Measurements from ENCODE around the gene PDF.

Gene PDF

DNA sequence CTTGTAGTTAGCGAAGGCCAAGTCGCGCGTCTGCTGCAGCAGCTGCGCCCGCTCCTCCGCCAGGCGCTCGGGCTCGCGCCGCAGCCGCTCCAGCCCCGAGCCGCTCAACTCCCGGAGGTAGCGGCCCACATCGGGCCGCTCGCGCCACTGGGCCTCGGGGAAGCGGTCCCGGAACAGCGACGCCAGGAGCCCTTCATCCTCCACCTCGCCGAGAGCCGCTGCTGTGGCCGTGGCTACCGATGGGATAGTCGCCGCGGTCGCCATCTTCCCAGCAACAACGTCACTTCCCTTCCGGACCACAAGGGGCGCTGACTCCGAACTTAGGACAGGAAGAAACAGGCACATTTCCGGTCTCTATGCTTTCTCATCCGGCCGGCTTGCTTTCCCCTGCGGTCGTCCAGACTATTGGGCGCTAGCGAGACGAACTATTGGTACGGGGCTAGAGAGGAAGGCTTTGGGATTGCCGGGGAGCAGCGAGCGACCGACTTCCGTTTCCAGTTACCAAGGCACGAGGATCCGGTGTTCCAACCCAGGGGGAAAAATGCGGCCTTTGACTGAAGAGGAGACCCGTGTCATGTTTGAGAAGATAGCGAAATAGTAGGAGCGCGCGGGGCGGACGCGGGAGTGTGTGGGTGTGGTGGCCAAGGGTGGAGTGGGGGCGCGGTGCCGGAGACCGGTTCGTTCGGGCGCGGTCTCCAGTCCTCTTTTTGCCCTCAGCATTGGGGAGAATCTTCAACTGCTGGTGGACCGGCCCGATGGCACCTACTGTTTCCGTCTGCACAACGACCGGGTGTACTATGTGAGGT, 9.1 kb upstream of the PDF start, which contains the start of the genes COG8 and NIP7:
COG8 (minus strand) TSS at position 276 of the 806 bp plus-strand sequence; CDS start at position 264, 12 bp downstream.
NIP7 (plus strand) TSS at position 484 of the 806 bp plus-strand sequence; CDS start at position 542, 58 bp downstream.
- DNase-seq = peak; percentile 81 to 98

DNA sequence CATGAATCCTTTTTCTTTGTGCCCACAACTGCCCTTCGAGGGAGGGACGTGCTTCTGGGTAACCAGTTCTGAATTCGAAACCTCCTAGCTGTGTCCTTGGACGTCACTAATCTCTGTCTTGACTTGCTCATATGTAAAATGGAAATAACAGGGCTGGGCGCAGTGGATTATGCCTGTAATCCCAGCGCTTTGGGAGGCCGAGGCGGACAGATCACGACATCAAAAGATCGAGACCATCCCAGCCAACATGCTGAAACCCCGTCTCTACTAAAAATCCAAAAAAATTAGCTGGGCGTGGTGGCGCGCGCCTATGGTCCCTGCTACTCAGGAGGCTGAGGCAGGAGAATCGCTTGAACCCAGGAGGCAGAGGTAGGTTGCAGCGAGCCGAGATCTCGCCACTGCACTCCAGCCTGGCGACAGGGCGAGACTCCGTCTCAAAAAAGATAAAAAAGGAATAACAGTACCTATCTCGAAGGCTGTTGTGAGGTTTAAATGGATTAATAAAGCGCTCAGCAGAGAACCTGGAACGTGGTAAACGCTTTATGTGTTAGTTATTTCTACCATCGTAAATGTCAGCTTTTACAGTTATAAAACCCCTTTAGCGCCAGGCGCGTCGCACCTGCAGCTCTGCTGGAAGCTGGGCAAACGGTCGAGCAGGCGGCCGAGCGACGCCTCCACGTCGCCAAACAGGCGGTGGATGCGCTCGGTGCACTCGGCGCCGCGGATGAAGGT, 8.3 kb upstream of the PDF start:
- no peak for DNase-seq

DNA sequence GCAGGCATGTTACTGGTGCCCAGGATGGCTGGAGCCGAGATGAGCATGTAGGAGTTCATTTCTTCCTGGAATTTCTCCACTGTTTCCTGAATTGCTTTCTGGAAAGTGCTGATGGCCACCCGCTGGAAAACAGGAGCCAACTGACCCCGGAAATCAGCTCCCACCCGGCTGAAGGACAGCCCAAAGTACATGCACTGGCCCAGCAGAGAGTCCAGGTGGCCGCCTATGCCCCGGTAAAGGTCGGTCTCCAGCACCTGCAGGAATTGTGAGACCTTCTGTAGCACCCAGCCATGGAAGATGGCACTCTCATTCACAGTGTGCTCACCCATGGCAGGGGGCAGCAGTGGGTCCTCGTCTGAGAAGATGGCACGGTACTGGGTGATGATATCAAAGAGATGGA, 4.3 kb upstream of the PDF start:
- no peak for DNase-seq

DNA sequence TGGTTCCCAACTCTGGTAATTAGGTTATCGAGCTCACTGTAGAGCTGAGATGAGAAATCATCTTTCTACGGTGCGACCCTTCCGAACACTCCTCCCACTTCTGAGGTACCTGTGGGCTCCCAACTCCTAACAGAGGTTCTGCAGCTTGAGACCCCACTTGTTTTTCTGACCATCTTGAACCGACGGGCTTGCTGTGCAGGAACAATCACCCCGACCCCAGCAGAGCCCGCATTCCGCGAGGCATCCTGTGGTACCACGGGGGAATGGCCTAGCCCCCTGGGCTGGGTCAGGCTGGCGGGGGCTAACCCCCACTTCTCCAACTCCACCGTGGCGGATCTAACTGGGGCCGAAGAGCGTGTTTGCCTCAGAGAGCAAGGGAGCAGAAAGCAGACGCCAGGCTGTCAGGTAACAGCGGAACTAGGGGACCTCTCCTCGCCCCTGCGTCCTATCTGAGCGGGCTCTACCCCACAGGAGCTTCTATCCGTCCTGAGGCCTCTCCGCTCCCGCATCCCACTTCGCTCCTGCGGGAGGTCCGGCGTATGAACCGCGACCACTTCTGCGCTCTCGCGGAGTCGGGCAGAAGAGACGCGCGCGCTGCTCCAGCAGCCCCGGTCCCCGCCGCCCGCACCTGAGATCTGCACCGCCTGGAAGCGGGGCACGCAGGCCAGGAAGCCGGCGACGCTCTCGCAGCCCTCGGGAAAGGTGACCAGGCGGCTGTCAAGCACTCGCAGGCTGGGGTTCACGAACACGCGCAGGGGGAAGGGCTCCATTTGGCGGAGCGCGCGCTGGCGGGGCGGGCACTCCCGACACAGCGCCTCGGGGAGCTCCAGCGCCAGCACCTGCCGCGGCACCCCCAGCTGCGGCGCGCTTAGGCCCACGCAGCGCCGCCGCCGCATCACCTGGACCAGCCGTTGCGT, 761 bp downstream of the PDF start:
- DNase-seq = no peak

DNA sequence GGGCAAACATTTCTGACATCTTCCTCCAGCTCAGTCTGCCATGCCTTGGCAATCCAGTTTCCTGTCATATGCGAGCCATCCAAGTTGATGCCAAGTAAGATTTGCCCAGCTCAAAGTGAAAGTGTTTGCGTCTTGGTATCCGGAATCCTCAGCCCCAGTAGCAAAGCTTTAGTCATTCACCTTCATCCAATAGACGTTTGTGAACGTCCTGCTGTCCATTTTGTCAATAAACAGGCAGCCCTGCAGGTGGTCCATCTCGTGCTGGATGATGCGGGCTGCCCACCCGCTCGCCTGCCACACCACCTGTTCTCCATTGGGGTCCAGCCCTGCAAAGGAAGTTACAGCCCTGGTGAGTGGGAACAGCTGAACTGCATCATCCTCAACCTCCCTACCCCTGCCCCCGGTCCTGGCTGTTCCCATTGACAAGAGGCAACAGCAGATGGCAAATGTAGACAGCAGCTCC, 1.5 kb downstream of the PDF start:
- no peak for DNase-seq

DNA sequence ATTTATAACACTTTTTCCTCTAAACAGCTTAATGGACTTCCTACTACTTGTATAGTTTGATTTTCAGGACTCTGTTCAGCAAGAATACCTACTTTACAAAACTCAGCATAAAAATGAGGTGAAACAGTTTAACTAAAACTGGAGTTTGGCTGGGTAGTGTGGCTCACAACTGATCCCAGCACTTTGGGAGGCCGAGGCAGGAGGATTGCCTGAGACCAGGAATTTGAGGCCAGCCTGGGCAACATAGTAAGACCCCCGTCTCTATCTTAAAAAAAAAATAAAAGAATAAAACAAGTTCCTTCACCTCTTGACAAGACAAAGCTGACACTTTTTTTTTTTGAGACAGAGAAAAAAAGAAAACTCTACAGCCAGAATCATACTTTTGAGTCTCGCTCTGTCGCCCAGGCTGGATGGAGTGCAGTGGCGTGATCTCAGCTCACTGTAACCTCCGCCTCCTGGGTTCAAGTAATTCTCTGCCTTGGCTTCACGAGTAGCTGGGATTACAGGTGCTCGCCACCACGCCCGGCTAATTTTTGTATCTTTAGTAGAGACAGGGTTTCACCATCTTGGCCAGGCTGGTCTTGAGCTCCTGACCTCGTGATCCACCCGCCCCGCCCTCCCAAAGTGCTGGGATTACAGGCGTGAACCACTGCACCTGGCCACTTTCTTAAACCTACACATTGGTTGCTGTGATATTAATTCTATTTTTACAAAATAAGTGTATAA, 2.6 kb downstream of the PDF start:
- no peak for DNase-seq

DNA sequence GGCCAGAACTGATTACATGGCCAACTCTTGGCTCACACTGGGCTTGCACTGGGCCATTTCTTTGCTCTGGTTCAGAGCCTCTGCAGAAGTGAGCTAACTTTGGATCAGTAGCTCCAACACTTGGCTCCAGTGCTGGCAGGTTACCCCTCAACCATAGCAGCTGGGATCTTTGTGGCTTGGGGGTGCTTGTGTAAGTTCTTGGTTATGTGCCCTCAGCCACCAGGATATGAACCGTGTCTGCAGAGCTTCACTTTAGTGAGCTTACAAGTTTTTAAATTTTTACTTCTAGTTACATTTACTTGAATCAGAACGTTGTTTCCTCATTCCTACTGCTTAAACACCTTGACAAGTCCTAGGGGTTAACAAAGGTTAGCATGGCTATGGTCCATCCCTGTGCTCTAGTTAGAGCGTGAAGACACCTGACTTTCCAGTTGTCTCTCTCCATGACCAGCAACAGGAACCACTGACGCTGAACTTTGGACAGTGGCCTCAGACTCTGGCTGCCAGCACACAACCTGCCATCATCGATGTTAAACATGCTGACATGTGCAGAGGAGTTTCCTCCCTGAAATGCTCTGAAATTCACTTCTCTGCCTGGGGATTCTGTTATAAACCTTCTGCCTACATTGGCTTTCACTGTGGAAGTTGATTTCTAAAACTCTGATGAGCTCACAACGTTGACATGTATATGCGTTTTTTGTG, 4.1 kb downstream of the PDF start:
- no peak for DNase-seq

DNA sequence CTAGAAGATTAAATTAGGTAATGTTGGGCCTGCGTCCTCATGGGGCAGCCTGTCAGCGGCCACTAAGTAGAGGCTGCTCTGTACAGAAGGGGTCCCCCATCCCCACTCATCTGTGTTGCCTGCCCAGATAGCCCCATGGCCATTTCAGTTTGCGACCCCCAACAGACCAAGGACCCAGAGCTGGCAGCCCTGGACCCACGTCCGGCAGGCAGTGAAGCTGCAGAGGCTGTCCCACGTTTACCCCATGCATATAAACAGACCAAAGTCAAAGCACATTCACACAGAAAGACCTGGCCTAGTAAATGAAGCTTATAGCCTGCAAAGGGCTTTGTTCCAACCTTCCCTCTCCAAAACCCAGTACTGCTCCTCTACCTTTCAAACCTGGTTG, 4.6 kb downstream of the PDF start:
- DNase-seq = no peak

DNA sequence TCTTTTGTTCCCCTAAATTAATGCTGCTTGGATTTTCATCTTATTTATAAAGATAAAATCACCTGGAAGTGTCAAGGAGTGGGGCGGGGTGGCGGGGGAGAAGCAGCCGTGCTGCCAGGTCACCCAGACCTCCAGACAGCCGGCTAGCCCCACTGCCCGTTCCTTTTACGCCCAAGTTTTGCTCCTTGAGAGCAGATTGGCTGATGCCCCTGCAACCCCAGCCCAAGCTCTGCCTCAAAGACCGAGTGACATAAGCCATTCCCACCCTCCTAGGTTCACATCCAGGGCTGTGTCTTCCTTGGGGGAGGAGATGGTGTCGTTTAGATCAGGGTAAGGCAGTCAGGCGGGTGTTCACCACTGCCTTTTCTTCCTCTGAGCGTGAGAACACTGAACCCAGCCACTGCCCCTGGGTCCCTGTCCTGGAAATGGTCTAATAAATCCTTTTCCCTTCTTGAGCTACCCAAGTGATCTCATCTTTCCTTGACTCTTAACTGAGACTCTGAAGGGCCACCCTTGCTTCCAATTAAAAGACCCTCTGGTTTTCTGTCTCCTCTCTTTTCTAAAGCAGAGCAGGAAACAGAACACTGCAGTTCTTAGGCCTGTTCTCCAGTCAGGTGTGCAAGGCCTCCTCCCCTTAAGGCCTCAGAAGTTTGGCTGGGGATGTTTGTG, 5.7 kb downstream of the PDF start:
- no peak for DNase-seq

DNA sequence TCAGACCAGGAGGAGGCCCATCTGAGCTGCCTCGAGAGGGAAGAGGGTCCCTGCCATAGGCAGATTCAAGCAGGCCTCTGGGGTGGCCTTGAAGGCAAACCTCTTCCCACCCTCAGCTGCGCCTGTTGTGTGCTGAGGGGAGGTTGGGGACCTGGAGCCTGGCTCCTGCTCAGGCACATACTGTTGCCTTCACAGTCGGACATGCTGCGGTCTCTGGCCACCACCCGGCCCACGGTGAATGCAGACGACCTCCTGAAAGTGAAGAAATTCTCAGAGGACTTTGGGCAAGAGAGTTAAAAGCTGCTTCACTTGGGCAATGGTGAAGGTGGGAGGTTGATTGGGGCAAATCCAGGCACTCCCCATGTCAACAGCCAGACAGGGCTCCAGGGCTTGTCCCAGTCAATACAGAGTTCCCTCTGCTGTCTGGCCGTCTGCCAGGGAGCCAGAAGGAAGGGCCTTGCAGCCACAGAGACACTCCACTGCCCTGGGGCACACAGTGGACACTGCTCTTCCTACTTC, 6.3 kb downstream of the PDF start:
- DNase-seq = no peak

DNA sequence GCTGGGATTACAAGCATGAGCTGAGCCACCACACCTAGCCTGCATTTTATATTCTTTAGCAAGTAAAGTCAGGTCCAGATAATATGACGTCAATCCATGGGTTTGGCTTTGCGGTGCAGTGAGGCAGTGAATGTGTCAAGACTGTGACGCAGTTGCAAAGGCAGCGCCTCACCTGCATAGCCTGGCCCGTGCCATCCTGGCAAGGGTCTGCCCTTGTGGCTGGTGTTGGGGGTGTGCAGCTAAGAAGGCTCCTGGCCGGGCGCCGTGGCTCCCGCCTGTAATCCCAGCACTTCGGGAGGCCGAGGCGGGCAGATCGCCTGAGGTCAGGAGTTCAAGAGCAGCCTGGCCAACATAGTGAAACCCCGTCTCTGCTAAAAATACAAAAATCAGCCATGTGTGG, 7.0 kb downstream of the PDF start:
- DNase-seq = no peak

DNA sequence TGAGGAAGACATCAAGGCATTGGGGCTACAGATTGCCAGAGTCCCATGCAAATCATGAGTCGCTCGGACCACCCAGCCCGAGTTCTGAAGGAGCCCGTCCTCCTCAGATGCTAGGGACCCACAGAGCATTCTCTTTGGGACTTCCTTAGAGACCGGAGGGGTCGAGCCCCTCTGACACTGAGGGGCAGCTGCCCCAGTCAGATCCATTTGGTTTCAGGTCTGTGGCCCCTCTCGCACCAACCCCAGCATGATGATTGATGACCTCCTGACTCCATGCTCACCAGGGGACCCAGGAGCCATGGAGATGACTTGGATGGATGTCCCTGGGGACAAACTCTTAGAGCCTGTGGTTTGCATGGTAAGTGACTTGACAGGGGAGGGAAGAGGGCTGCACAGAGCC, 8.0 kb downstream of the PDF start:
- DNase-seq = no peak

DNA sequence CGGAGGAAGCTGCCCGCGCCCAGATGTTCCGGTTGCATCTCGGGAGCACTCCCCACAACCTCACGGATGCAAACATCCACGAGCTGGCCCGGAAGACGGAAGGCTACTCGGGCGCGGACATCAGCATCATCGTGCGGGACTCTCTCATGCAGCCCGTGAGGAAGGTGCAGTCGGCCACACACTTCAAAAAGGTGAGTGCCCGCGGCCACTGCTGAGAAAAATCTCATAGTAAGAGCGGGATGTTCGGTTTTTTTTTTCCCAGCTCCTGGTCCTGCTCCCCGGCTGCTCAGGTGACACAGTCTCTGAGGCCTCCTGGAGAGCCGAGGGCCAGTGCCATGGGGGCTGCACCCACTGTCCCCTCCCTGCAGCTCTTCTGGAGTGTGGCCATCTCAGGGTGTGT, 9.3 kb downstream of the PDF start:
- DNase-seq = no peak

DNA sequence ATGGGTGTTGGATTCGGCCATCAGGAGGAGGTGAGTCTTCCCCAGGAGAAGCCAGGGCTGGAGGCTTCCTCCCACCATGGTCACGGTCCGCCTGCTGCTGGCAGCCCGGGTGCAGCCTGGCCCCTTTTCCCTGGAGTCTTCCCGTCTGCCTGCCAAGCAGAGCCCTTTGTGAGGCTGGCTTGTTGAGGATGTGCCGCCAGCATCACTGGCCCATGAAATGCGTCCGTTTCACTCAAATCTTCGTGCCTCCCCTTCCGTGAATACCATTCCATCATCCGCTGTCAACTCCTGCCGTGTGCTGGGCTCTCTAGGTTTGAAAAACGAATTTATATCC, 9.7 kb downstream of the PDF start:
- DNase-seq = no peak

DNA sequence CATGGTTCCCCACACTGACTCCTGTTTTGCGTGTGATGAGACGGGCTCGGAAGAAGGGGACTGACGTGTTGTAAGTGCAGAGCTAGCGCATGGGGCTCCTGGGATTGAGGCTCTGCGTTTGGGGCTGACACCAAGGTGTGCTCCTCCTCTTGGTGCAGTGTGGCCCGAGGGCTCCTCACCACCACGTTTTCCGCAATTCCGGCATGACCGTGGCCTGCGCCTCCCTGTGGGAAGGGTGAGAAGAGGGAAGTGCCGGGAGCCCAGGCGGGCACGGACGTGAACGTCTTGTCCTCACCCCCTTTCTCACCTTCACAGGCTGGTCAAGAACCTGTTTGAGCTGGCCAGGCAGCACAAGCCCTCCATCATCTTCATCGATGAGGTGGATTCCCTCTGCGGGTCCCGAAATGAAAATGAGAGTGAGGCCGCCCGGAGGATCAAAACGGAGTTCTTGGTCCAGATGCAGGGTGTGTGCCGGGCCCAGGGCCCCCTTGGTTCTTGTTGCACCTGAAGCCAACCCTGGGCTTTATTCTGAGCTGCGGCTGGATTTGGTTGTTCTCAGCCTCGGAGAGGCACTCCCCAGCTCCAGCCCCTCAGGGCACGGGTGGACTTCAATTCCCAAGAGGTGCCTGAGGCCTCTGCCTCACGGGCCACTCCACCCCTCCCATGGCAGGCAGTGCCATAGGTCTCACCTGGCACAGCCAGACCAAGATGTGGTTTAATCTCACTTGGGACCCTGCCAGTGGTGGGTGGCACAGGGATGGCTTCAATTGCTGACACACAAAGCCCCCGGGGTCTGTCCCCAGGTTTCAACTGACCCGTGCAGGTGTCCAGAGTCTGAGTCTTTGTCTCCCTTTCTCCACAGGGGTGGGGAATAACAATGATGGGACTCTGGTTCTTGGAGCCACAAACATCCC, 10.3 kb downstream of the PDF start:
- DNase-seq = no peak

DNA sequence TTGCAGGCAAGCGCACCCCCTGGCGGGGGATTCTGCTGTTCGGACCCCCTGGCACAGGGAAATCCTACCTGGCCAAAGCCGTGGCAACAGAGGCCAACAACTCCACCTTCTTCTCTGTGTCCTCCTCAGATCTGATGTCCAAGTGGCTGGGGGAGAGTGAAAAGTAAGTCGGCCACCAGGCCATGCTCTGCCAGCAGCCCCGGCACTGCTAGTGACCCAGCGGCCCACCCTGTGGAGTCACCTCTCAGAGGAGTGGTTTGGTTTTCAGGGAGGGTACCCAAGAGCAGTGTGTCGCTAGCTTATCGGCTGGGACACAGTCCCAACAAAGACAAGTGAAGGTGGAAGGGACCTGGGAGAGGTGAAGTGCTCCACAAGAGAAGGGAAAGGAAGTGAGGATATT, 11.0 kb downstream of the PDF start:
- no peak for DNase-seq

DNA sequence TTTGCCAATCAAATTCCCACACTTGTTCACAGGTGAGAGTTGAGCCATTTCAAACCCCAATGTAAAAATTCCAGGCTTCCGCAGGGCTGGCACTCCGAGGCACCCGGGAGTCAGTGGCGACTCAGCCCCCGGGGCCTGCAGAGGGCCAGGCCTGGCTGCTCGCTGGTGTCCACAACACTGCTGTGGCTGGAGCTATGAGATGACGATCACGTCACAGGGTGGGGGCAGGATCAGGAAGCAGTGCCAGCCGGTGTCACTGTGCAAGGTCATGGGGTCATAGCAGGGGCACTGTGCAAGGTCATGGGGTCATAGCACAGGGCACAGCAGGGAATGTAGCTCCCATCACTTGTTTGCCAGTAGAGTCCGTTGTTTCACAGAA, 11.5 kb downstream of the PDF start:
- no peak for DNase-seq

DNA sequence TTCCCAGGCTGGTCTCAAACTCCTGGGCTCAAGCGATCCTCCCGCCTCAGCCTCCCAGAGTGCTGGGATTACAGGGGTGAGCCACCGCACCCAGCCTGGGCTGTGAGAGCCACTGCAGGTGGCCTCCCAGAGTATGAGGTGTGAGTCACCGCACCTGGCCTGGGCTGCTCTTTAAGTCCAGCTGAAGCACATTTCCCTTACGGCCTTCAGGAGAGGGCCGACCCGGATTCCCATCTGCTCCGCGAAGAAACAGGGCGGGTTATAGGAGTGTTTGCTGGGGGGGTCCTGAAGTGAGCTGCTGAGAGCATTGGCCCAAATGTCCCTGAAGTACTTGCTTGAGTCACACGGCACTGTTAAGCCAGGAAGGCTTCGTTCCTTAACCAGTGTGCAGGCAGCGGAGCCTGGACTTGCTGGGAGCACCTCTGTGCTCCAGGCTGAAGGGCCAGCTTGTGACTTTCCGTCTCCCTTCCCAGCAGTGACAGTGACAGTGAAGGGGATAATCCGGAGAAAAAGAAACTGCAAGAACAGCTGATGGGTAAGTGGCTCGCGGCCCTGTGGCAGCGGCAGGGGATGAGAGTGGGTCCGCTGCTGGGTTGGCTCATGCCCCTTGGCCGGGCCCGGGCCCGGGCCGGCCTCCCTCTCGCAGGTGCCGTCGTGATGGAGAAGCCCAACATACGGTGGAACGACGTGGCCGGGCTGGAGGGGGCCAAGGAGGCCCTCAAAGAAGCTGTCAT, 12.0 kb downstream of the PDF start:
- no peak for DNase-seq

DNA sequence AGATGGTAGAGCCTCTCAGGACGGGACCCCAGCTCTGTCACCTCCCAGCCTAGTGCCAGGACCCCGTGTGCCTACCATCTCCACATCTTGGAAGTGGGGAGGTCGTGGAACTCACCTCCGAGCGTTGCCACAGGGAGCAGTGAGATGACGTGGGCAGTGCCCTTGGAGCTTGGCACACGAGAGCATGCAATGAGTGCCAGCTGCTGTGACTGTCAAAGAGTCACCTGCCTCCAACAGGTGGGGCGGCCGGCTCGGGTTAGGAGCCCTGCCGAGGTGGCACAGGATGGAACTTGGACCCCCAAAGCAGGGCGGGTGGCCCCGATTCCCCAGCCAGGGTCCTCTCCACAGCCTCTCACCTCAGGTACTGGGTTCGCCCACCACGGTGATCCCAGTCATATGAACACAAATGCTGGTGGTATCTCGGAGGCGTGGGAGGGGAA, 13.8 kb downstream of the PDF start:
- DNase-seq = no peak

Measured in bone marrow (tissue), 2 donors.